Activated CD8-positive, alpha-beta memory T cell treated with anti-CD3 and anti-CD28 coated beads for 1 hour (primary cell): Measurements from ENCODE around the gene HLA-DRA.
"Not testable (repeated sequence)": the region's sequence is repeated elsewhere in the genome, so short reads cannot be mapped to it uniquely, and the experiment has no call there.

Experiments used
- DNase-seq, 2 donors: peaks; one replicate each; pipeline ENCODE4 v3.0.0-alpha.2; 2020; ENCODE audit warnings: low read depth in 1 of 2; ENCODE audit errors: extremely low read depth in 1 of 2

The HLA-DRA gene

DNA sequence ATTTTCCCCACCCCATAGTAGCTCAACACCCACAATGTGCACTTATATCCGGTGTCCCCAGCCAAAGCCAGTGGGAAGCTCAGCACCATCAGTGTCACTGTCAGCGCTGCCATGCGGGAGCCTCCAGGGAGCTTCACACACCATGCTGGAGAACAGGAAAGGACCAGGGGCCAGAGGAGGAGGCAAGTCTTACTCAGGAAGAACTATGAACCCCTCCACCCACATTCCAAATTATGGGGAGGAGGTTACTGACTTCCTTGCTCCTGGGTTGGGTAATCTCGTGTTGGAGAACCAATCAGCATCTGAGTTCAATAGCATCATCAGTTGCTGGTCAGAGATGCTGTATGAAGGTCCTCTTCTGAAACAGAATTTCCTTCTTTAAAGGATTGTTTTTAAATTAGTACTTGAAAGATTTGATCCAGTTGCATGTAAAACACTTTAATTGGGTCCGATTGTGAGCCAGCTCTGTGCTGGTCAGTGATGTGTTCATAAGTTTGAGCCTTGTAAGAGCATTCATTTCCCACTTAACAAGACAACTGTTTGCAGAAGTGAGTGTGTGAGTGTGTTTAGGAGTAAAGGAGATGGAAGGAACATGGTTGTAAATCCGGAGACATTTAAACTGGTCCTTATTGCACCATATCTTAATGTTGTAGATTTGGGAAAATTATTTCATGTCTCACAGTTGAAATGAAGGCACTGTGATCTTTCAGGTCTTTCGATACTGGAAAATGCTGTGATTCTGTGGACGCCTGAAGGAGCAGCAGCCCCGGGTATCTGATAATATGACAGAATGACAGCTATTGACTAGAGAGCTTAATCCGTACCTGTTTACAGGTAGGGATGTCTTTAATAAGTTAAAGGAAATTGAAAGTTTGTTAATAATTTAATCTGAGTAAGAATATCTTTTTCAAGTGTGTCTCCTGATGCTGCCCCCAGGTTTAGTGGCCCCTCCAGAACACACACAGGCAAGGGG is 34.0 kb downstream of the HLA-DRA start:
- DNase-seq = not testable (repeated sequence)

DNA sequence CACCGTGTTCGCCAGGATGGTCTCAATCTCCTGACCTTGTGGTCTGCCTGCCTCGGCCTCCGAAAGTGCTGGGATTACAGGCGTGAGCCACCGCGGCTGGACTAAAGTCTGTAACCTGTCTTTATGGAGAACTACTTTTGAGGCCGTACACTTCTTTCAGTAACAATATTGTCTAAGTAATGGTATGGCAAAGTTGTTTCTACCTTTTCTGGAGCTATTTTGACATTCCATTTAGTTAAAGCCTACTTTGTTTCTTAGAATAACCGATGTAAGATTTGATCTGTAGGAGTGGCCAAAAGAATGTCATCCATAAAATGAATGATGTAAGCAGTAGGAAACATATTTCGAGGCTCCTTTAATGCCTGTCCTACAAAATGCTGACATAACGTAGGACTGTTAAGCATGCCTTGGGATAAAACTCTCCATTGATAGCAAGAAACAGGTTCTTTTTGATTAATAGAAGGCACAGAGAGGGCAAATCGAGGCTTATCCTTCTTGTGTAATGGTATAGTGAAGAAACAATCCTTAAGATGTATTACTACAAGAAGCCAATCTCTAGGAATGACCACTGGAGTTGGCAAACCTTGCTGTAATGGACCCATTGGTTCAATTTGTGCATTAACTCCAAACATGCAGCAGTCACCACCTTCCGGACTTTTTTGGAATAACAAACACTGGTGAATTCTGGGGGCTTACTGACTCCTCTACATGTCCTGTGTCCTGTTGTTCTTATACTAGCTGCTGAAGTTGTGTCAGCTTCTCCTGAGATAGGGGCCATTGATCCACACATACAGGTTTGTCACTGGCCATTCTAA is 35.9 kb downstream of the HLA-DRA start:
- no peak for DNase-seq

DNA sequence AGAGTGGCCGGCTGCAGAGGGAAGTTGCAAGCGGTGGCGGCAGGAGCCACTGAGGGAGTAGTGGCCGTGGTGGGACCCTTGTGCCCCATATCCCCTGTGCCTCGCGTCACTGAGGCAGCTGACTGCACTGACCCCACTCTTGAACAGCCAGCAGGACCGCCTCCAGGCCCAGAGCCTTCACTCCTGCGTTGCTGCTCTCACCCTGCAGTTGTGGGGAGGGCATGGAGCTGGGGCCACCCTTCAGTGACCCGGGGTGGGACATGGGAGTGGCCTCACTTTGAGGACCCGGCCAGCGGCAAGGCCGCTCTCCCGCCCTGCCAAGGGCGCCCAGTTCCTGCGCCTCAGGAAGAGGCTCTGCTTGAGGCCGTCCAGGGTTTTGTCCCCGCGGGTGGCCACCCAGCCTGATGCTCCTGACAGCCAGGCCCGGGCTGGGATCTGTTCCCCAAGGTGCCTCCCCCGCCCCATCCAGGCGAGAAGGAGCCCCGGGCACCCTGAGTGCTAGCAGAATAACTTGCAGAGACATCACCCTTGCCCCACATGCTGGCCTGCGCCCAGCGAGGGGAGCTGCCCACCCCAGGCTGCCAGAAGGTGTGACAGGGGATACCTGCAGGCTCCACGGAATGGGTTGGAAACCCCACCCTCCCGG is 44.4 kb downstream of the HLA-DRA start:
- DNase-seq = no peak

DNA sequence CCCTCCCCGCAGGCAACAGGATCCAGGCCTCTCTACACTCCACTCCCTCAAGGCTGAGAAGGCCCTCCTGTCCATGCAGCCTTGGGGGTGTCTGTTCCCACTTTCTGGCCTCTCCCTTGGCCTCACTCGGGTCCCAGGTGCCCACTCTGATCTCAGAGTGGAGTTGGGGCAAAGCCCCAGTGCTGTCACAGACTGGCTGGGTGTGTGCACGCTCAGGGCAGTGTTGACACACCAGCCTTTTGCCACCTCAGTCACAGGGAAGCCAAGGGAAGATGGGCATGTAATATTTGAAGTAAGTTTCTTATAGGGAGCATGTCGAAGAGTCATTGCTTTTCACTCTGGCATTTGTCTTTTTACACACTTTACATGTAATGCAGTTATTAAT is 44.9 kb downstream of the HLA-DRA start:
- no peak for DNase-seq

DNA sequence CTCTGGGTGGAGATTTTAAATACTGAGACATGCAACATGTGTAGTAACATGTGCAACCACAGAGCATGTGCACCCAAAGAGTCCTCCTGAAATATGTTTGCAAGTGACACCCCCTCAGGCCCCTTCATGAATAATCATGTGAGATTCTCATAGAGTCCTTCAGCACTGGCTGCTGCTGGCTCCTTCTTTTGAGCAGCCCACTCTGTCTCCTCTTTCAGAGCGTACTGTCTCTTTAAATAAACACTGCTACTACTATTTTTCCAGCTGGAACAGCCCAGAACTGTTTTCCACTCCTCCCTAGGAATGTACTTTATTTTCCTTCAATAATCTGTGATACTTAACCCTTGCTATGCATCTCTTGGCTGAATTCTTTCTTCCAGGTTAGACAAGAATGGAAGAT is 48.4 kb downstream of the HLA-DRA start:
- no peak for DNase-seq

DNA sequence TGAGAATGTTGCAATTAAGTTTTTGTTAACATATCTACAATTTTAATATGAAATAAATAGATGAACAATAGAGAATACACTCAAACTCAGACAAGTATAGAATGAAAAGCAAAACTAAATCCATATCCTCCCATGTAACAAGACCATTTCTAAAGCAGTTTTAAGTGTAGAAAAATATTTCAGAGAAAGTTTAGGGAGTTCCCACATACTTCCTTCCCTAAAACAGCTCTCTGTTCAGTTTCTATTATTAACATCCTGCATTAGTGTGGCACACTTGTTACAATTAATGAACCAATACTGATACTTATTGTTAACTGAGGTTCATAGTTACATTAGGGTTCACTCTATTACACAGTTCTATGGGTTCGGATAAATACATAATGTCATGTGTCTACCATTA is 52.0 kb downstream of the HLA-DRA start:
- no peak for DNase-seq

DNA sequence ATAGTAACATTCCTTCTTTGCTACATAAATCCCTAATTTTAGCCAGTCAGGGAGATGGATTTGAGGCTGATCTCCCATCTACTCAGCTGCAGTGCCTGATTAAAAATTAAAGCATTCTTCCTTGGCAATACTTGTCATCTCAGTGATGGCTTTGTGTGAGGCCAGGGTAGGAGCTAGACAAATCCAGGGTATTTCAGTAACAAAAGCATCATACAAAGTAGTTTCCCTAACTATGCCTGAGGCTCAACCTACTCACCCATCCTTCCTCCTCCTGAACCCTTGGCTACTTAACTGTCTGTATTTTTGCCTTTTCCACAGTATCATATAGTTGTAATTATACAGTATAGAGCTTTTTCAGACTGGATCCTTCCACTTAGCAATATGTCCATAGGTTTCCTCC is 52.7 kb downstream of the HLA-DRA start:
- DNase-seq = no peak
